Thyroid gland (tissue), 4 donors: Measurements from ENCODE around the gene FAM131C. TPM values are rescaled to one million over a fixed set of nuclear protein-coding genes. Genes with fewer than 3 reads are reported as not detected.

ENCODE experiments used
- DNase-seq, 2 donors: peaks; one replicate each; pipeline ENCODE4 v3.0.0-alpha.2; 2019
- H3K27ac ChIP-seq, 3 donors: fragments of 200-600 bp; sonication (generic); 1 replicate in 2 of 3; 2 replicates in 1 of 3; pipeline ENCODE4 v1.5.1; 2016 to 2019; ENCODE audit warnings: mild to moderate bottlenecking in 1 of 3, moderate library complexity in 1 of 3
- H3K27me3 ChIP-seq: fragments of 200-600 bp; sonication (generic); one replicate; pipeline ENCODE4 v1.5.1; 2019
- H3K36me3 ChIP-seq, 2 donors: fragments of 200-600 bp; sonication (generic); one replicate each; pipeline ENCODE4 v1.5.1; 2016 to 2019
- H3K4me1 ChIP-seq, 2 donors: fragments of 200-600 bp; sonication (generic); one replicate each; pipeline ENCODE4 v1.5.1; 2017 to 2019
- H3K4me3 ChIP-seq, 3 donors: fragments of 200-600 bp; sonication (generic); replicated peaks in 1 of 3; 1 replicate in 2 of 3; 2 replicates in 1 of 3; pipeline ENCODE4 v1.5.1; 2016; ENCODE audit warnings: mild to moderate bottlenecking in 1 of 3
- H3K9me3 ChIP-seq: fragments of 200-600 bp; sonication (generic); one replicate; pipeline ENCODE4 v1.5.1; 2017
- CTCF ChIP-seq, 6 experiments: fragments of 200-600 bp in 3 of 6; fragments of 450-650 bp in 3 of 6; sonication (generic) in 3 of 6; IDR thresholded peaks; one replicate each; pipeline ENCODE4 v1.5.1; 2016 to 2019; ENCODE audit warnings: antibody characterized with exemption in 6 of 6, mild to moderate bottlenecking in 2 of 6, inconsistent platforms in 1 of 6, moderate library complexity in 1 of 6
- POLR2A ChIP-seq, 2 donors: fragments of 450-650 bp; IDR thresholded peaks; one replicate each; pipeline ENCODE4 v1.6.1; 2017; ENCODE audit warnings: antibody characterized with exemption in 2 of 2, mild to moderate bottlenecking in 2 of 2, moderate library complexity in 1 of 2
- WGBS, 2 donors: methylation state at CpG; one replicate each; pipeline ENCODE4 v1.1.5; 2017; 5-methylcytosine and 5-hydroxymethylcytosine counted together
- intact Hi-C: fragments of 100-400 bp; cut with DNase I; formaldehyde crosslinking; loops from one replicate; pipeline ENCODE4 v1.15.1; 2023
- total RNA-seq, 4 donors: library from RNA; depleted of rRNA; stranded (reverse); fragments of >200 nt; gene quantifications; one replicate each; pipeline ENCODE4 v1.2.3, GENCODE V29; 2016

The FAM131C gene
- total RNA-seq, 4 donors from 2014 or later: 0.42 to 2.7 (median 1.5) TPM

GRCh38 chr1:16094453-16095158 is 21.2 kb upstream of the FAM131C start:
- Histone ChIP-seq H3K27me3 (no peaks in the 10 kb centered on the region), H3K4me1 (no peaks in the 10 kb centered on the region), H3K9me3 (no peaks in the 10 kb centered on the region), H3K27ac (no peak overlapping the region), H3K36me3 (no peaks in the 10 kb centered on the region), H3K4me3 (no peak overlapping the region)
- WGBS, 2 donors: 91 to 95% methylated on average over 21 of the region's 21 CpGs
- DNase-seq: no peak
- TF ChIP-seq POLR2A (IDR thresholded peaks at IDR 0.05) (no peak), CTCF (IDR thresholded peaks at IDR 0.05) (no peak)
- intact Hi-C loops: no loop called here

GRCh38 chr1:16093611-16094010 is 20.2 kb upstream of the FAM131C start:
- Histone ChIP-seq H3K36me3 (no peaks in the 10 kb centered on the region), H3K27me3 (no peaks in the 10 kb centered on the region), H3K27ac (no peak overlapping the region), H3K4me1 (no peaks in the 10 kb centered on the region), H3K9me3 (no peaks in the 10 kb centered on the region), H3K4me3 (no peak overlapping the region)
- no peak for DNase-seq
- 74 to 79% methylated on average over 9 of the region's 9 CpGs for WGBS, 2 donors
- intact Hi-C loops: no loop called here
- no peak for TF ChIP-seq CTCF (IDR thresholded peaks at IDR 0.05)
- no peak for TF ChIP-seq POLR2A (IDR thresholded peaks at IDR 0.05)

- Histone ChIP-seq H3K27me3 (no peaks in the 10 kb centered on the region), H3K4me1 (peaks cover 0 to 3% of the 10 kb centered on the region in 2 donors), H3K36me3 (no peaks in the 10 kb centered on the region), H3K4me3 (no peak overlapping the region), H3K9me3 (no peaks in the 10 kb centered on the region), H3K27ac (no peak overlapping the region)
- WGBS, 2 donors: 95% methylated on average over 9 of the region's 9 CpGs
- DNase-seq: no peak
- TF ChIP-seq CTCF (IDR thresholded peaks at IDR 0.05): no peak
- no peak for TF ChIP-seq POLR2A (IDR thresholded peaks at IDR 0.05)
- intact Hi-C loops: no loop called here
Observed at GRCh38 chr1:16092923-16093511, 19.6 kb upstream of the FAM131C start.

- TF ChIP-seq POLR2A (IDR thresholded peaks at IDR 0.05): no peak
- no peak for TF ChIP-seq CTCF (IDR thresholded peaks at IDR 0.05)
- no peak for DNase-seq
Observed at GRCh38 chr1:16092097-16092922, 18.9 kb upstream of the FAM131C start.

More at GRCh38 chr1:16092097-16092922, 18.9 kb upstream of the FAM131C start:
- Histone ChIP-seq H3K27ac (no peak overlapping the region), H3K9me3 (no peaks in the 10 kb centered on the region), H3K27me3 (no peaks in the 10 kb centered on the region), H3K4me1 (peaks cover 0 to 7% of the 10 kb centered on the region in 2 donors), H3K4me3 (no peak overlapping the region), H3K36me3 (no peaks in the 10 kb centered on the region)
- intact Hi-C loops: no loop called here
- 86 to 87% methylated on average over 9 to 16 of the region's 18 CpGs for WGBS, 2 donors
